T-cell (primary cell): ENCODE data around the gene GRID1. TPM values are rescaled to one million over a fixed set of nuclear protein-coding genes. Genes with fewer than 3 reads are reported as not detected.

Experiments used
- ATAC-seq, 4 experiments: fragments of 200-7000 bp in 3 of 4; fragments of 150-1000 bp in 1 of 4; cut with Tn5 transposase; replicated peaks in 1 of 4; 1 replicate in 3 of 4; 2 replicates in 1 of 4; pipeline ENCODE4 v1.10.0; 2021; ENCODE audit warnings: moderate library complexity in 3 of 4, mild to moderate bottlenecking in 2 of 4, moderate number of reproducible peaks in 1 of 4
- CTCF ChIA-PET, 2 donors: fragments of 300-600 bp; sonication (Branson Sonifier 250); formaldehyde crosslinking; loops; one replicate each; lab custom pipeline; 2022; ENCODE audit warnings: antibody characterized with exemption in 2 of 2; lab: Charles Lee
- POLR2A ChIA-PET, 2 donors: fragments of 300-600 bp; sonication (Branson Sonifier 250); formaldehyde crosslinking; loops; one replicate each; lab custom pipeline; 2022; ENCODE audit warnings: antibody characterized with exemption in 2 of 2; lab: Charles Lee
- DNase-seq, 35 experiments: peaks; one replicate each; pipeline versions ENCODE4 v3.0.0 to v3.0.0-alpha.2; 2013 to 2023
- H3K27ac ChIP-seq: one replicate; pipeline ENCODE4 v1.5.1; 2013; ENCODE audit warnings: low read length
- H3K27me3 ChIP-seq, 2 experiments: replicated peaks in 1 of 2; 1 replicate in 1 of 2; 2 replicates in 1 of 2; pipeline versions ENCODE4 v1.6.1 to v1.7.0; 2013; ENCODE audit warnings: low read length in 1 of 2, mixed read lengths in 1 of 2; ENCODE audit not compliant: control insufficient read depth in 2 of 2, insufficient read depth in 2 of 2; ENCODE audit errors: extremely low read depth in 1 of 2
- H3K36me3 ChIP-seq, 2 donors: 1 replicate in 1 of 2; 2 replicates in 1 of 2; pipeline versions ENCODE4 v1.6.1 to v1.7.0; 2013; ENCODE audit warnings: low read length in 1 of 2; ENCODE audit not compliant: control insufficient read depth in 2 of 2, insufficient read depth in 1 of 2; ENCODE audit errors: extremely low read depth in 1 of 2
- H3K4me1 ChIP-seq, 2 experiments: 1 replicate in 1 of 2; 2 replicates in 1 of 2; pipeline versions ENCODE4 v1.6.1 to v1.7.0; 2013; ENCODE audit warnings: low read length in 2 of 2, mixed read lengths in 1 of 2; ENCODE audit not compliant: insufficient read depth in 2 of 2, control insufficient read depth in 1 of 2; ENCODE audit errors: extremely low read depth in 1 of 2
- H3K4me3 ChIP-seq, 2 donors: 1 replicate in 1 of 2; 2 replicates in 1 of 2; pipeline versions ENCODE4 v1.5.1 to v1.7.0; 2013; ENCODE audit warnings: mild to moderate bottlenecking in 2 of 2, low read length in 1 of 2, moderate library complexity in 1 of 2; ENCODE audit not compliant: control insufficient read depth in 1 of 2; ENCODE audit errors: extremely low read depth in 1 of 2
- H3K9me3 ChIP-seq: 2 replicates; pipeline ENCODE4 v1.7.0; 2013
- H3K27ac Mint-ChIP-seq, 2 donors: one replicate each; pipeline ENCODE4 v1.8.0; 2020 to 2021; ENCODE audit warnings: mild to moderate bottlenecking in 2 of 2, mixed read lengths in 2 of 2
- H3K27me3 Mint-ChIP-seq, 2 donors: one replicate each; pipeline ENCODE4 v1.8.0; 2021 to 2022; ENCODE audit warnings: mixed read lengths in 2 of 2
- H3K36me3 Mint-ChIP-seq: one replicate; pipeline ENCODE4 v1.8.0; 2021; ENCODE audit warnings: mixed read lengths
- H3K4me1 Mint-ChIP-seq, 3 donors: one replicate each; pipeline ENCODE4 v1.8.0; 2020 to 2022; ENCODE audit warnings: mixed read lengths in 3 of 3, mild to moderate bottlenecking in 1 of 3
- H3K4me3 Mint-ChIP-seq, 3 donors: one replicate each; pipeline ENCODE4 v1.8.0; 2020 to 2022; ENCODE audit warnings: mild to moderate bottlenecking in 3 of 3, mixed read lengths in 3 of 3, moderate library complexity in 3 of 3
- H3K9me3 Mint-ChIP-seq, 3 donors: one replicate each; pipeline ENCODE4 v1.8.0; 2020 to 2022; ENCODE audit warnings: mixed read lengths in 3 of 3
- WGBS: methylation state at CpG from one replicate; pipeline ENCODE4 v1.1.5; 2013; ENCODE audit warnings: missing lambda C conversion rate; ENCODE audit not compliant: insufficient coverage; 5-methylcytosine and 5-hydroxymethylcytosine counted together
- total RNA-seq, 35 experiments: library from RNA in 6 of 35; stranded (reverse) in 6 of 35; fragments of 120-200 nt in 1 of 35; gene quantifications; one replicate each; pipeline versions ENCODE4 v1.2.1 to v1.2.4 and lab custom pipeline; 2013 to 2026

GRID1 gene
- total RNA-seq, 5 donors from 2014 or later (not counting 1 experiment from before 2014, with no cell fraction given): 0.68 TPM; not detected in 4

DNA sequence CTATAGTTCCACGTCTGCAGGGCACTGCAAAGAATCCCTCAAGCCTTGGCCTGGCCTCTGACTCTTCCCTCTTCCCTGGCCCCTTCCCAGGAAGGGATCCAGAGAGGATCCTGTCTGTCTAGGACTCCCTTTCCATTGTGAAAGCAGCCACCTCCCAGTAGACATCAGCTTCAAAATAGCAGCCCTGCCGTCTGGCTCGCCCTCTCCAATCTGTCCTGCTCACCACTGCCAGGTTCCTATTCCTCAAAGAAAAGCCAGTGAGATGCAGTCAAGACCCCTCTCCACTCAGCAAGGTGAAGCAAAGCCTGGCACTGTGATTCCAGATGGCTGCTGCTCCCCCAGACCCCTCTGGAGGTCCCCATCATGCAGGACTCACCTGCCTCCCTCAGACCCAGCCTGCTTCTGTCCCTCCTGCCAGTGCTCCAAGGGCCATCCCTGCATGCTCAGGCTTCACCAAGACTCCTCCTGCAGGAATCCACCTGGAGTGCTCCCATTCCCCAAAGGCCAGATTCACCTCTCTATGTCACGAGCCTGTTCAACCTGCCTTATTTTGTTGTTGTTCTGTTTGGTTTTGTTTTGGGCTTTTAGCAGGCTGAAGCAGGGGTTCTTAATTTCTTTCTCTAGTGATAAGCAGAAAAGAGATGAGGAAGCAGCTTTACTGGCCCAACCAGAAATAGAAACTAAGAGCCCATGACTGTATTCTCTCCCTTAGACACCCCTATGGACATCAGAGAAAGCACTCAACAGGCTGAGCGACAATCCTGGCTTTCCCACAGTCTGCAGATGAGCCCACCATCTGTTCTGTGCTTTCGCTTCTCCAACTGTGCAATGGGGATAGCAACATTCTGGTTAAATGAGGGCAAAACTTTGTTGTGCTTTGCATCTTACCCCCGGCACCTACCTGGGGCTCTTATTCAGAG lies 305.1 kb downstream of the GRID1 start:
- DNase-seq: no peak
- Mint-ChIP-seq H3K36me3 (no peaks in the 10 kb centered on the region), H3K27me3 (peaks cover 12% of the 10 kb centered on the region in 2 donors), H3K4me3 (no peak overlapping the region), H3K27ac (no peak overlapping the region), H3K9me3 (no peaks in the 10 kb centered on the region), H3K4me1 (no peaks in the 10 kb centered on the region)
- Histone ChIP-seq H3K9me3 (no peaks in the 10 kb centered on the region), H3K27me3 (peaks cover 0 to 6% of the 10 kb centered on the region in 2 experiments), H3K4me1 (no peaks in the 10 kb centered on the region), H3K36me3 (no peaks in the 10 kb centered on the region), H3K27ac (no peak overlapping the region), H3K4me3 (no peak overlapping the region)
- ChIA-PET CTCF (no interaction called here), POLR2A (no interaction called here)
- ATAC-seq: no peak
- 82% methylated on average over 4 of the region's 7 CpGs for WGBS

DNA sequence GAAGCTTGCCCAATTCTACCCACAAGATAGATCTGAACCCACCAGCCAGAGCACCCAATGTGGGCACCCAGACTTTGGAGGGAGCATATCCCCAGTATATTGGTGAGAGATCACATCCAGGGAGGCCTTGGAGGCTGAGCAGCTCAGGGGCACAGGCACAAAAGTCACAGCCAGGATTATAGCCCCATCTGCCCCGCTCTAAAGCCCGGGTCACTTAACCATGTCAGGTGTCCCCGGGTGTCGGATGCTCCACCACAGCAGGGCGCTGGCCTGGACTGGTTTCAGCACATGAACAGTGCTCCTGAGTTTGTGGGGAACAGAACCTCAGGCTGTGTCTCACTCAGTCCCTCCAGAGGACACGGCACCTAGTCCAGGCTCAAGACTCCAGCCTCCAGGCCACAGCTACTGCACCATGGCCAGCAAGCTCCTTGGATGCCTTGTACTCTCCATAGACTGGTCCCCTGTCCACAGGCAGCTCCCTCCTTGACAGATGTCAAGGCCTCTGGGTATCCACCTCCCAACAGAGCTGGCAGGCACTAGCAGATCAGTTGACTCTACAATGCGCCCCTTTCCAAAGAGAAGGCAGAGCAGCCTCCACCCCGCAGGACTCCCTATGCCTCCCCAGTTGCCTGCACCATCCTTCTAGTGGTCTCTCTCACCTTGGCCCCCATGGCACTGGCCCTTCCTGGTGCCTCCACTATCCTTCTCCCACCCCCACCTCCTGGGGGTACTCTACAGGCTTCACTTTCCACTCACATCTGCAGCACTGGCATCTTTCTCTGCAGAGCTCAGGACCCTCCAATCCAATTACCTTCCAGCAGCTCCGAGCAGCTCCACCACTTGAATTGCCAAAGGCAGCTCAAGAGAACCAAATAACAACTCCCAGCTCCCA lies 306.0 kb downstream of the GRID1 start:
- Histone ChIP-seq H3K4me3 (no peak overlapping the region), H3K36me3 (no peaks in the 10 kb centered on the region), H3K9me3 (no peaks in the 10 kb centered on the region), H3K27me3 (peaks cover 0 to 6% of the 10 kb centered on the region in 2 experiments), H3K4me1 (no peaks in the 10 kb centered on the region), H3K27ac (no peak overlapping the region)
- DNase-seq (no peak), ATAC-seq (no peak)
- Mint-ChIP-seq H3K36me3 (no peaks in the 10 kb centered on the region), H3K27ac (no peak overlapping the region), H3K4me3 (no peak overlapping the region), H3K27me3 (peaks cover 8% of the 10 kb centered on the region in 2 donors), H3K9me3 (no peaks in the 10 kb centered on the region), H3K4me1 (no peaks in the 10 kb centered on the region)
- ChIA-PET CTCF (no interaction called here), POLR2A (no interaction called here)
- WGBS: 85% methylated on average over 9 of the region's 9 CpGs

- H3K27ac Mint-ChIP-seq: no peak overlapping the region
- H3K27me3 Mint-ChIP-seq: peaks cover 8 to 9% of the 10 kb centered on the region in 2 donors
Observed at GRCh38 chr10:86059892-86060291, 306.7 kb downstream of the GRID1 start.

DNA sequence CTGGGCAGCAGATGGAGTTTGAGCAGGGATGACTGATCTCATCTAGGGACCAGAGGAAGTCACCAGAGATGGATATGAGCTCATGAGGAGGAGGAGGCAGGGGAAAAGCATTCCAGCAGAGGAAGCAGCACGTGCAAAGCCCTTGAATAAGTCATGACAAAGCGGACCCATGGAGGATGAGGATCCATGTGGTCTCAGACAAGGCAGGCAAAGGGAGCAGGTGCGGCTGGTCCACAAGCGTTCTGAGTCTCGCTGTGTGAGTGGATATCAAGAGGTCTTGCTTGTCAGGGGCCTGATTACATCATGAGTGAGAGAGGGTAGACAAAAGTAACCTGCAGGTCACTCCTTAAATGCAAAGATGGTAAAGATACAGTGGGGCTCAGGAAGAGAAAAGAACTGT lies 307.6 kb downstream of the GRID1 start:
- H3K4me1 Mint-ChIP-seq: no peaks in the 10 kb centered on the region
- Histone ChIP-seq H3K36me3 (no peaks in the 10 kb centered on the region), H3K9me3 (no peaks in the 10 kb centered on the region), H3K27ac (no peak overlapping the region), H3K4me3 (no peak overlapping the region), H3K4me1 (no peaks in the 10 kb centered on the region), H3K27me3 (peaks cover 0 to 6% of the 10 kb centered on the region in 2 experiments)
- no peak overlapping the region for H3K4me3 Mint-ChIP-seq
- H3K27me3 Mint-ChIP-seq: peaks cover 8 to 9% of the 10 kb centered on the region in 2 donors
- no peaks in the 10 kb centered on the region for H3K36me3 Mint-ChIP-seq
- 69% methylated on average over 5 of the region's 5 CpGs for WGBS
- CTCF ChIA-PET: no interaction called here
- no peak overlapping the region for H3K27ac Mint-ChIP-seq
- DNase-seq (no peak), ATAC-seq (no peak)
- no peaks in the 10 kb centered on the region for H3K9me3 Mint-ChIP-seq
- POLR2A ChIA-PET: no interaction called here

More at GRCh38 chr10:86059892-86060291, 306.7 kb downstream of the GRID1 start:
- no peaks in the 10 kb centered on the region for H3K36me3 ChIP-seq
- H3K4me1 Mint-ChIP-seq: no peaks in the 10 kb centered on the region
- POLR2A ChIA-PET: no interaction called here
- no peak overlapping the region for H3K4me3 ChIP-seq
- no peaks in the 10 kb centered on the region for H3K9me3 ChIP-seq
- no peaks in the 10 kb centered on the region for H3K9me3 Mint-ChIP-seq
- CTCF ChIA-PET: no interaction called here
- peaks cover 0 to 6% of the 10 kb centered on the region in 2 experiments for H3K27me3 ChIP-seq
- H3K4me3 Mint-ChIP-seq: no peak overlapping the region
- H3K27ac ChIP-seq: no peak overlapping the region
- no peaks in the 10 kb centered on the region for H3K4me1 ChIP-seq
- ATAC-seq (no peak), DNase-seq (no peak)
- no CpG with 5 or more reads among the region's 3 CpGs for WGBS
- no peaks in the 10 kb centered on the region for H3K36me3 Mint-ChIP-seq

GRCh38 chr10:86057708-86058107 lies 308.9 kb downstream of the GRID1 start:
- Histone ChIP-seq H3K27me3 (peaks cover 0 to 6% of the 10 kb centered on the region in 2 experiments), H3K27ac (no peak overlapping the region), H3K4me1 (no peaks in the 10 kb centered on the region), H3K9me3 (no peaks in the 10 kb centered on the region), H3K36me3 (no peaks in the 10 kb centered on the region), H3K4me3 (no peak overlapping the region)
- POLR2A ChIA-PET: no interaction called here
- 92% methylated on average over 5 of the region's 5 CpGs for WGBS
- Mint-ChIP-seq H3K27me3 (peaks cover 8 to 9% of the 10 kb centered on the region in 2 donors), H3K4me1 (no peaks in the 10 kb centered on the region), H3K4me3 (no peak overlapping the region), H3K36me3 (no peaks in the 10 kb centered on the region), H3K27ac (no peak overlapping the region), H3K9me3 (no peaks in the 10 kb centered on the region)
- no peak for ATAC-seq
- CTCF ChIA-PET: interaction anchor here in 1 of 2 donors (0.6 kb wide), 1 partner anchor 678 kb away, joined by 3 read pairs; no protein-coding TSS in a partner anchor
- no peak for DNase-seq

GRCh38 chr10:86056672-86057071 lies 309.9 kb downstream of the GRID1 start:
- no peak for ATAC-seq
- Histone ChIP-seq H3K36me3 (no peaks in the 10 kb centered on the region), H3K4me3 (no peak overlapping the region), H3K27me3 (peaks cover 0 to 6% of the 10 kb centered on the region in 2 experiments), H3K4me1 (no peaks in the 10 kb centered on the region), H3K27ac (no peak overlapping the region), H3K9me3 (no peaks in the 10 kb centered on the region)
- POLR2A ChIA-PET: no interaction called here
- CTCF ChIA-PET: no interaction called here
- Mint-ChIP-seq H3K27ac (no peak overlapping the region), H3K27me3 (peaks cover 8 to 9% of the 10 kb centered on the region in 2 donors), H3K9me3 (no peaks in the 10 kb centered on the region), H3K36me3 (no peaks in the 10 kb centered on the region), H3K4me3 (no peak overlapping the region), H3K4me1 (no peaks in the 10 kb centered on the region)
- no peak for DNase-seq
- 80% methylated on average over 5 of the region's 6 CpGs for WGBS
